Lower lobe of right lung (tissue), 2 donors: ENCODE results near the gene ITGB5. TPM values are rescaled to one million over a fixed set of nuclear protein-coding genes. Genes with fewer than 3 reads are reported as not detected.

Experiments used
- ATAC-seq, 2 donors: fragments of 200-7000 bp; cut with Tn5 transposase; one replicate each; pipeline ENCODE4 v1.9.1; 2020 to 2022; ENCODE audit warnings: mild to moderate bottlenecking in 2 of 2, moderate library complexity in 2 of 2
- DNase-seq: peaks from one replicate; pipeline ENCODE4 v3.0.0-alpha.2; 2020
- H3K27ac ChIP-seq: fragments of 200-600 bp; one replicate; pipeline ENCODE4 v1.8.0; 2022
- H3K27me3 ChIP-seq: fragments of 200-600 bp; one replicate; pipeline ENCODE4 v1.8.0; 2022; ENCODE audit warnings: low read depth
- H3K36me3 ChIP-seq: fragments of 200-600 bp; one replicate; pipeline ENCODE4 v1.8.0; 2022; ENCODE audit warnings: mild to moderate bottlenecking
- H3K4me1 ChIP-seq: fragments of 200-600 bp; one replicate; pipeline ENCODE4 v1.8.0; 2022
- H3K4me3 ChIP-seq: fragments of 200-600 bp; one replicate; pipeline ENCODE4 v1.8.0; 2022; ENCODE audit warnings: mild to moderate bottlenecking
- H3K9me3 ChIP-seq: fragments of 200-600 bp; one replicate; pipeline ENCODE4 v1.8.0; 2022
- CTCF ChIP-seq: fragments of 200-600 bp; IDR thresholded peaks from one replicate; pipeline ENCODE4 v1.8.0; 2022; ENCODE audit warnings: antibody characterized with exemption, mild to moderate bottlenecking
- intact Hi-C: fragments of 100-400 bp; cut with DNase I; formaldehyde crosslinking; loops from one replicate; pipeline ENCODE4 v1.11.0; 2022
- total RNA-seq: library from RNA; stranded (reverse); fragmentation: NEBNext Ultra II Directional; extraction: Animal tissue kit (Norgen Biotek cat#: 25700); gene quantifications from one replicate; pipeline ENCODE4 v1.2.1, GENCODE V29; 2021
- donor health status: DM: no; HTN: yes; CAD: no; lungs with severe emphysema.

Gene ITGB5
- total RNA-seq, 1 donor from 2014 or later: 93.1 TPM

GRCh38 chr3:124904835-124905492 lies 17.8 kb upstream of the ITGB5 start:
- TF ChIP-seq CTCF: no peak
- DNase-seq: no peak
- no peak overlapping the region for H3K27ac ChIP-seq
- intact Hi-C loops: loop anchor here (5.0 kb wide), 1 partner anchor 143 kb away; no protein-coding TSS in a partner anchor
- H3K4me1 ChIP-seq: peaks cover 8% of the 10 kb centered on the region
- ATAC-seq: no peak
- H3K36me3 ChIP-seq: no peaks in the 10 kb centered on the region
- H3K4me3 ChIP-seq: no peak overlapping the region
- no peaks in the 10 kb centered on the region for H3K9me3 ChIP-seq
- H3K27me3 ChIP-seq: no peaks in the 10 kb centered on the region

GRCh38 chr3:124903896-124904834 lies 17.0 kb upstream of the ITGB5 start:
- no peak for TF ChIP-seq CTCF

GRCh38 chr3:124896824-124897526 lies 9.8 kb upstream of the ITGB5 start:
- Histone ChIP-seq H3K4me3 (no peak overlapping the region), H3K9me3 (no peaks in the 10 kb centered on the region), H3K36me3 (no peaks in the 10 kb centered on the region), H3K4me1 (peaks cover 8% of the 10 kb centered on the region), H3K27ac (no peak overlapping the region), H3K27me3 (no peaks in the 10 kb centered on the region)
- intact Hi-C loops: loop anchor here (5.0 kb wide), 1 partner anchor 125 kb away; no protein-coding TSS in a partner anchor
- ATAC-seq: no peak
- TF ChIP-seq CTCF: no peak
- DNase-seq: no peak

More at GRCh38 chr3:124903896-124904834, 17.0 kb upstream of the ITGB5 start:
- Histone ChIP-seq H3K36me3 (no peaks in the 10 kb centered on the region), H3K9me3 (no peaks in the 10 kb centered on the region), H3K4me1 (peaks cover 8% of the 10 kb centered on the region), H3K27me3 (no peaks in the 10 kb centered on the region), H3K27ac (no peak overlapping the region), H3K4me3 (no peak overlapping the region)
- ATAC-seq (no peak), DNase-seq (no peak)
- intact Hi-C loops: loop anchor here (5.0 kb wide), 1 partner anchor 142 kb away; no protein-coding TSS in a partner anchor

- DNase-seq: no peak
- peaks cover 4% of the 10 kb centered on the region for H3K4me1 ChIP-seq
- no peak overlapping the region for H3K27ac ChIP-seq
- H3K27me3 ChIP-seq: no peaks in the 10 kb centered on the region
- no peaks in the 10 kb centered on the region for H3K36me3 ChIP-seq
- TF ChIP-seq CTCF: no peak
- no peaks in the 10 kb centered on the region for H3K9me3 ChIP-seq
- ATAC-seq: no peak
- intact Hi-C loops: loop anchor here (5.0 kb wide), 1 partner anchor 123 kb away; no protein-coding TSS in a partner anchor
- H3K4me3 ChIP-seq: no peak overlapping the region
These were observed 8.6 kb upstream of the ITGB5 start for GRCh38 chr3:124895756-124896155.

- DNase-seq (no peak), ATAC-seq (no peak)
- H3K4me3 ChIP-seq: no peak overlapping the region
- no peak for TF ChIP-seq CTCF
- no peaks in the 10 kb centered on the region for H3K9me3 ChIP-seq
- H3K4me1 ChIP-seq: no peaks in the 10 kb centered on the region
- intact Hi-C loops: no loop called here
- H3K27ac ChIP-seq: no peak overlapping the region
- H3K27me3 ChIP-seq: no peaks in the 10 kb centered on the region
- H3K36me3 ChIP-seq: no peaks in the 10 kb centered on the region
These were observed 6.4 kb upstream of the ITGB5 start for GRCh38 chr3:124893526-124893925.
